AML-193 (cell line): ENCODE measurements around the gene TWIST2.
A peak's percentile ranks its signal among the peaks of the same experiment; 100 is the strongest.

Source experiments
- DNase-seq, 2 experiments: peaks; one replicate each; lab custom pipeline; 2025; lab: John Stamatoyannopoulos, UW

The TWIST2 gene

GRCh38 chr2:238941262-238941792, 93.4 kb downstream of the TWIST2 start:
- DNase-seq: no peak

- no peak for DNase-seq
These were observed 94.3 kb downstream of the TWIST2 start for GRCh38 chr2:238942080-238942725.

GRCh38 chr2:238942726-238943300, 94.9 kb downstream of the TWIST2 start:
- no peak for DNase-seq

GRCh38 chr2:238943338-238944067, 95.6 kb downstream of the TWIST2 start:
- DNase-seq: no peak

- DNase-seq: peak; percentile 3 to 18
These were observed 97.7 kb downstream of the TWIST2 start for GRCh38 chr2:238945433-238946150.

- DNase-seq: no peak
These were observed 98.7 kb downstream of the TWIST2 start for GRCh38 chr2:238946318-238947242.

- no peak for DNase-seq
These were observed 99.4 kb downstream of the TWIST2 start for GRCh38 chr2:238947243-238947760.

GRCh38 chr2:238947920-238948710, 100.2 kb downstream of the TWIST2 start:
- no peak for DNase-seq

GRCh38 chr2:238948765-238949641, 101.1 kb downstream of the TWIST2 start:
- DNase-seq: no peak

- no peak for DNase-seq
These were observed 101.9 kb downstream of the TWIST2 start for GRCh38 chr2:238949710-238950345.

GRCh38 chr2:238950551-238950950, 102.7 kb downstream of the TWIST2 start:
- DNase-seq: no peak

- DNase-seq: no peak
These were observed 104.5 kb downstream of the TWIST2 start for GRCh38 chr2:238952261-238952919.

- no peak for DNase-seq
These were observed 107.1 kb downstream of the TWIST2 start for GRCh38 chr2:238954841-238955591.

- DNase-seq: no peak
These were observed 108.0 kb downstream of the TWIST2 start for GRCh38 chr2:238955648-238956531.

GRCh38 chr2:238956676-238957075, 108.8 kb downstream of the TWIST2 start:
- DNase-seq: no peak
